ENCODE results near the gene STYXL2. TPM values are rescaled to one million over a fixed set of nuclear protein-coding genes. Genes with fewer than 3 reads are reported as not detected.

The STYXL2 gene
- total and polyA plus RNA-seq, 3 experiments from 2014 or later: not detected

GRCh38 chr1:167089939-167090313 lies 3.9 kb upstream of the STYXL2 start:
- Histone ChIP-seq H3K9me3 (ENCODE audit: low read length) (no peaks in the 10 kb centered on the region), H3K27me3 (ENCODE audit: insufficient read depth, low read length, poor library complexity, severe bottlenecking) (no peaks in the 10 kb centered on the region), H3K27ac (ENCODE audit: low read depth, low read length) (peak overlapping the region; percentile 28), H3K4me3 (ENCODE audit: low read length) (peak overlapping the region; percentile 54), H3K4me1 (ENCODE audit: insufficient read depth, low read length) (peaks cover 47% of the 10 kb centered on the region), H3K36me3 (ENCODE audit: insufficient read depth, low read length) (no peaks in the 10 kb centered on the region)
- ChIA-PET CTCF (interaction anchor here (1.2 to 1.8 kb wide), 3 partner anchors 23 to 131 kb away, joined by 5 read pairs; partner anchors contain the start of gene POU2F1), POLR2A (interaction anchor here (0.6 to 0.9 kb wide), 3 partner anchors 14 to 194 kb away, joined by 3 read pairs; no protein-coding TSS in a partner anchor)
- Mint-ChIP-seq H3K4me1 (peaks cover 28 to 44% (median 29%) of the 10 kb centered on the region in 3 donors), H3K27me3 (no peaks in the 10 kb centered on the region), H3K27ac (peak overlapping the region; percentile 58 to 97 (median 94)), H3K9me3 (no peaks in the 10 kb centered on the region), H3K4me3 (peak overlapping the region in 6 of 7 donors; percentile 65 to 85 (median 76)), H3K36me3 (peaks cover 0 to 3% (median 0%) of the 10 kb centered on the region in 3 donors)
- no peak for DNase-seq

- Histone ChIP-seq H3K27ac (ENCODE audit: low read depth, low read length) (peak within 1 kb of the TSS; percentile 28), H3K4me1 (ENCODE audit: insufficient read depth, low read length) (peaks cover 47% of the 10 kb centered on the region), H3K4me3 (ENCODE audit: low read length) (peak within 1 kb of the TSS; percentile 54), H3K36me3 (ENCODE audit: insufficient read depth, low read length) (no peaks in the 10 kb centered on the region), H3K9me3 (ENCODE audit: low read length) (no peaks in the 10 kb centered on the region), H3K27me3 (ENCODE audit: insufficient read depth, low read length, poor library complexity, severe bottlenecking) (no peaks in the 10 kb centered on the region)
- POLR2A ChIA-PET: interaction anchor here (0.7 to 0.9 kb wide), 2 partner anchors 14 to 180 kb away, joined by 3 read pairs; no protein-coding TSS in a partner anchor
- Mint-ChIP-seq H3K9me3 (no peaks in the 10 kb centered on the region), H3K4me3 (peak within 1 kb of the TSS; percentile 13 to 85 (median 74)), H3K27ac (peak within 1 kb of the TSS; percentile 58 to 97 (median 94)), H3K36me3 (peaks cover 0 to 8% (median 5%) of the 10 kb centered on the region in 3 donors), H3K4me1 (peaks cover 28 to 49% (median 29%) of the 10 kb centered on the region in 3 donors), H3K27me3 (peaks cover 0 to 3% of the 10 kb centered on the region in 2 donors)
- DNase-seq: peak in 2 of 5 donors; percentile 52 to 72
- CTCF ChIA-PET: interaction anchor here (0.7 to 1.8 kb wide), 4 partner anchors 24 to 130 kb away, joined by 3 to 5 read pairs (median 5); partner anchors contain the start of gene POU2F1
Observed at GRCh38 chr1:167090314-167090942, 3.4 kb upstream of the STYXL2 start, which contains the start of gene GPA33. TSS of gene GPA33 (minus strand) at chr1:167090377. CDS start at chr1:167090287, 90 bp downstream.

- no peak for DNase-seq
- H3K27ac ChIP-seq (ENCODE audit: low read depth, low read length): no peak overlapping the region
- H3K9me3 ChIP-seq (ENCODE audit: low read length): no peaks in the 10 kb centered on the region
- ChIA-PET CTCF (interaction anchor here (1.0 to 2.8 kb wide), 5 partner anchors 26 to 127 kb away, joined by 3 to 8 read pairs (median 4); partner anchors contain the start of gene POU2F1), POLR2A (interaction anchor here (0.6 kb wide), 1 partner anchor 285 kb away, joined by 5 read pairs; no protein-coding TSS in a partner anchor)
- peaks cover 37% of the 10 kb centered on the region for H3K4me1 ChIP-seq (ENCODE audit: insufficient read depth, low read length)
- Mint-ChIP-seq H3K27me3 (peaks cover 6 to 7% of the 10 kb centered on the region in 2 donors), H3K27ac (peak overlapping the region in 2 of 8 donors; percentile 8 to 24), H3K9me3 (peaks cover 0 to 3% (median 0%) of the 10 kb centered on the region in 5 donors), H3K4me3 (no peak overlapping the region), H3K4me1 (peaks cover 25 to 42% (median 28%) of the 10 kb centered on the region in 3 donors), H3K36me3 (peaks cover 0 to 14% (median 5%) of the 10 kb centered on the region in 3 donors)
- H3K36me3 ChIP-seq (ENCODE audit: insufficient read depth, low read length): no peaks in the 10 kb centered on the region
- H3K27me3 ChIP-seq (ENCODE audit: insufficient read depth, low read length, poor library complexity, severe bottlenecking): no peaks in the 10 kb centered on the region
- no peak overlapping the region for H3K4me3 ChIP-seq (ENCODE audit: low read length)
Observed at GRCh38 chr1:167092653-167093052, 1.2 kb upstream of the STYXL2 start.

GRCh38 chr1:167094690-167095089 lies 815 bp downstream of the STYXL2 start:
- CTCF ChIA-PET: interaction anchor here (2.8 kb wide), 1 partner anchor 28 kb away, joined by 6 read pairs; no protein-coding TSS in a partner anchor
- Mint-ChIP-seq H3K27ac (no peak overlapping the region), H3K4me1 (peaks cover 15 to 23% (median 18%) of the 10 kb centered on the region in 3 donors), H3K36me3 (peaks cover 0 to 14% (median 5%) of the 10 kb centered on the region in 3 donors), H3K4me3 (no peak overlapping the region), H3K27me3 (peaks cover 6 to 14% of the 10 kb centered on the region in 2 donors), H3K9me3 (peaks cover 0 to 3% (median 0%) of the 10 kb centered on the region in 5 donors)
- no peaks in the 10 kb centered on the region for H3K9me3 ChIP-seq (ENCODE audit: low read length)
- POLR2A ChIA-PET: no interaction called here
- H3K27me3 ChIP-seq (ENCODE audit: insufficient read depth, low read length, poor library complexity, severe bottlenecking): no peaks in the 10 kb centered on the region
- no peak for DNase-seq
- no peaks in the 10 kb centered on the region for H3K36me3 ChIP-seq (ENCODE audit: insufficient read depth, low read length)
- H3K4me3 ChIP-seq (ENCODE audit: low read length): no peak overlapping the region
- no peak overlapping the region for H3K27ac ChIP-seq (ENCODE audit: low read depth, low read length)
- peaks cover 18% of the 10 kb centered on the region for H3K4me1 ChIP-seq (ENCODE audit: insufficient read depth, low read length)

GRCh38 chr1:167095368-167095767 lies 1.5 kb downstream of the STYXL2 start:
- peaks cover 8 to 17% of the 10 kb centered on the region in 2 donors for H3K27me3 Mint-ChIP-seq

GRCh38 chr1:167099851-167100250 lies 6.0 kb downstream of the STYXL2 start:
- Mint-ChIP-seq H3K4me3 (no peak overlapping the region), H3K4me1 (peaks cover 8 to 13% (median 9%) of the 10 kb centered on the region in 3 donors), H3K36me3 (peaks cover 0 to 11% (median 5%) of the 10 kb centered on the region in 3 donors), H3K27ac (no peak overlapping the region), H3K9me3 (peaks cover 0 to 3% (median 0%) of the 10 kb centered on the region in 5 donors), H3K27me3 (peaks cover 8 to 25% of the 10 kb centered on the region in 2 donors)
- Histone ChIP-seq H3K27ac (ENCODE audit: low read depth, low read length) (no peak overlapping the region), H3K9me3 (ENCODE audit: low read length) (no peaks in the 10 kb centered on the region), H3K36me3 (ENCODE audit: insufficient read depth, low read length) (no peaks in the 10 kb centered on the region), H3K27me3 (ENCODE audit: insufficient read depth, low read length, poor library complexity, severe bottlenecking) (no peaks in the 10 kb centered on the region), H3K4me1 (ENCODE audit: insufficient read depth, low read length) (peaks cover 8% of the 10 kb centered on the region), H3K4me3 (ENCODE audit: low read length) (no peak overlapping the region)
- no peak for DNase-seq
- CTCF ChIA-PET: interaction anchor here (1.4 kb wide), 1 partner anchor 41 kb away, joined by 3 read pairs; no protein-coding TSS in a partner anchor
- POLR2A ChIA-PET: no interaction called here

More at GRCh38 chr1:167095368-167095767, 1.5 kb downstream of the STYXL2 start:
- H3K36me3 Mint-ChIP-seq: peaks cover 0 to 11% (median 5%) of the 10 kb centered on the region in 3 donors
- no peak for DNase-seq
- Histone ChIP-seq H3K4me3 (ENCODE audit: low read length) (no peak overlapping the region), H3K4me1 (ENCODE audit: insufficient read depth, low read length) (peaks cover 11% of the 10 kb centered on the region), H3K9me3 (ENCODE audit: low read length) (no peaks in the 10 kb centered on the region), H3K36me3 (ENCODE audit: insufficient read depth, low read length) (no peaks in the 10 kb centered on the region), H3K27me3 (ENCODE audit: insufficient read depth, low read length, poor library complexity, severe bottlenecking) (no peaks in the 10 kb centered on the region), H3K27ac (ENCODE audit: low read depth, low read length) (no peak overlapping the region)
- peaks cover 10 to 16% (median 11%) of the 10 kb centered on the region in 3 donors for H3K4me1 Mint-ChIP-seq
- ChIA-PET CTCF (interaction anchor here (2.8 kb wide), 1 partner anchor 28 kb away, joined by 6 read pairs; no protein-coding TSS in a partner anchor), POLR2A (no interaction called here)
- H3K4me3 Mint-ChIP-seq: no peak overlapping the region
- no peak overlapping the region for H3K27ac Mint-ChIP-seq
- peaks cover 0 to 3% (median 0%) of the 10 kb centered on the region in 5 donors for H3K9me3 Mint-ChIP-seq

- H3K27ac ChIP-seq (ENCODE audit: low read depth, low read length): no peak overlapping the region
- peaks cover 9 to 15% (median 12%) of the 10 kb centered on the region in 3 donors for H3K4me1 Mint-ChIP-seq
- H3K4me3 Mint-ChIP-seq: no peak overlapping the region
- CTCF ChIA-PET: interaction anchor here (1.4 kb wide), 1 partner anchor 42 kb away, joined by 3 read pairs; no protein-coding TSS in a partner anchor
- DNase-seq: no peak
- no peaks in the 10 kb centered on the region for H3K27me3 ChIP-seq (ENCODE audit: insufficient read depth, low read length, poor library complexity, severe bottlenecking)
- H3K4me3 ChIP-seq (ENCODE audit: low read length): no peak overlapping the region
- no peaks in the 10 kb centered on the region for H3K36me3 ChIP-seq (ENCODE audit: insufficient read depth, low read length)
- H3K4me1 ChIP-seq (ENCODE audit: insufficient read depth, low read length): peaks cover 8% of the 10 kb centered on the region
- peaks cover 6 to 30% of the 10 kb centered on the region in 2 donors for H3K27me3 Mint-ChIP-seq
- peaks cover 0 to 3% (median 0%) of the 10 kb centered on the region in 5 donors for H3K9me3 Mint-ChIP-seq
- peak overlapping the region in 1 of 8 donors; percentile 26 for H3K27ac Mint-ChIP-seq
- H3K9me3 ChIP-seq (ENCODE audit: low read length): no peaks in the 10 kb centered on the region
- POLR2A ChIA-PET: no interaction called here
- peaks cover 0 to 4% (median 0%) of the 10 kb centered on the region in 3 donors for H3K36me3 Mint-ChIP-seq
Observed at GRCh38 chr1:167100730-167101129, 6.9 kb downstream of the STYXL2 start.

Data from CD8-positive, alpha-beta memory T cell (primary cell).